ENCODE data around the gene CDH8.
A peak's percentile ranks its signal among the peaks of the same experiment; 100 is the strongest.

The CDH8 gene

GRCh38 chr16:61823326-61823725, 212.9 kb downstream of the CDH8 start:
- H3K9me3 ChIP-seq (ENCODE audit: control insufficient read depth, low read length): no peaks in the 10 kb centered on the region
- no peaks in the 10 kb centered on the region for H3K79me1 ChIP-seq (replicated peaks; ENCODE audit: low read length, poor library complexity, severe bottlenecking)
- H2AFZ ChIP-seq (ENCODE audit: low read depth, low read length): no peak overlapping the region
- H2BK15ac ChIP-seq (ENCODE audit: low read depth, poor library complexity, severe bottlenecking): no peak overlapping the region
- H3K18ac ChIP-seq (ENCODE audit: low read depth in 1 of 2, low read length in 2 of 2): no peak overlapping the region
- H3K27me3 ChIP-seq (ENCODE audit: control insufficient read depth in 1 of 2, insufficient read depth in 1 of 2, low read length in 2 of 2): no peaks in the 10 kb centered on the region
- no peak overlapping the region for H2AK5ac ChIP-seq (ENCODE audit: low read length, severe bottlenecking)
- no peak overlapping the region for H4K91ac ChIP-seq (ENCODE audit: low read length)
- no peak overlapping the region for H4K8ac ChIP-seq (ENCODE audit: low read length)
- H2BK120ac ChIP-seq (ENCODE audit: low read depth, low read length): no peak overlapping the region
- H3K4ac ChIP-seq (ENCODE audit: low read depth in 1 of 2, low read length in 2 of 2): no peak overlapping the region
- H2BK12ac ChIP-seq (ENCODE audit: low read length in 2 of 2): no peak overlapping the region
- WGBS: 92% methylated on average over 1 of the region's 1 CpG
- no peak overlapping the region for H3K4me3 ChIP-seq (ENCODE audit: insufficient read depth in 1 of 2, low read depth in 1 of 2, low read length in 2 of 2)
- H3K4me2 ChIP-seq (ENCODE audit: low read length, poor library complexity, severe bottlenecking): no peak overlapping the region
- H3K14ac ChIP-seq (ENCODE audit: low read length in 2 of 2): no peak overlapping the region
- no peak for DNase-seq
- H3K4me1 ChIP-seq (ENCODE audit: control insufficient read depth, insufficient read depth, low read depth, low read length): no peaks in the 10 kb centered on the region
- H2BK5ac ChIP-seq (ENCODE audit: low read depth, low read length, poor library complexity, severe bottlenecking): no peak overlapping the region
- no peak overlapping the region for H3K9ac ChIP-seq (ENCODE audit: low read length)
- no peak overlapping the region for H3K27ac ChIP-seq (ENCODE audit: low read length, poor library complexity, severe bottlenecking)
- no peak overlapping the region for H3K23ac ChIP-seq (ENCODE audit: low read length in 2 of 2)
- no peaks in the 10 kb centered on the region for H3K36me3 ChIP-seq (ENCODE audit: control insufficient read depth in 1 of 2, insufficient read depth in 2 of 2, low read depth in 1 of 2, low read length in 2 of 2)

- H3K27me3 ChIP-seq (ENCODE audit: control insufficient read depth in 1 of 2, insufficient read depth in 1 of 2, low read length in 2 of 2): no peaks in the 10 kb centered on the region
- H3K23ac ChIP-seq (ENCODE audit: low read length in 2 of 2): no peak overlapping the region
- no peak overlapping the region for H2BK12ac ChIP-seq (ENCODE audit: low read length in 2 of 2)
- H3K79me1 ChIP-seq (replicated peaks; ENCODE audit: low read length, poor library complexity, severe bottlenecking): no peaks in the 10 kb centered on the region
- no peak overlapping the region for H4K8ac ChIP-seq (ENCODE audit: low read length)
- no peak overlapping the region for H2BK15ac ChIP-seq (ENCODE audit: low read depth, poor library complexity, severe bottlenecking)
- H3K27ac ChIP-seq (ENCODE audit: low read length, poor library complexity, severe bottlenecking): no peak overlapping the region
- no peaks in the 10 kb centered on the region for H3K36me3 ChIP-seq (ENCODE audit: control insufficient read depth in 1 of 2, insufficient read depth in 2 of 2, low read depth in 1 of 2, low read length in 2 of 2)
- H3K18ac ChIP-seq (ENCODE audit: low read depth in 1 of 2, low read length in 2 of 2): no peak overlapping the region
- H2AFZ ChIP-seq (ENCODE audit: low read depth, low read length): no peak overlapping the region
- H2BK120ac ChIP-seq (ENCODE audit: low read depth, low read length): no peak overlapping the region
- H4K91ac ChIP-seq (ENCODE audit: low read length): no peak overlapping the region
- no peak overlapping the region for H2BK5ac ChIP-seq (ENCODE audit: low read depth, low read length, poor library complexity, severe bottlenecking)
- H3K4me3 ChIP-seq (ENCODE audit: insufficient read depth in 1 of 2, low read depth in 1 of 2, low read length in 2 of 2): no peak overlapping the region
- DNase-seq: no peak
- no peak overlapping the region for H3K4ac ChIP-seq (ENCODE audit: low read depth in 1 of 2, low read length in 2 of 2)
- H3K4me2 ChIP-seq (ENCODE audit: low read length, poor library complexity, severe bottlenecking): no peak overlapping the region
- no peaks in the 10 kb centered on the region for H3K9me3 ChIP-seq (ENCODE audit: control insufficient read depth, low read length)
- H3K4me1 ChIP-seq (ENCODE audit: control insufficient read depth, insufficient read depth, low read depth, low read length): no peaks in the 10 kb centered on the region
- H2AK5ac ChIP-seq (ENCODE audit: low read length, severe bottlenecking): no peak overlapping the region
- H3K14ac ChIP-seq (ENCODE audit: low read length in 2 of 2): no peak overlapping the region
- no peak overlapping the region for H3K9ac ChIP-seq (ENCODE audit: low read length)
- WGBS: 100% methylated on average over 2 of the region's 2 CpGs
These were observed 215.4 kb downstream of the CDH8 start for GRCh38 chr16:61820820-61821219.

- Histone ChIP-seq H3K14ac (ENCODE audit: low read length in 2 of 2) (no peak overlapping the region), H3K36me3 (ENCODE audit: control insufficient read depth in 1 of 2, insufficient read depth in 2 of 2, low read depth in 1 of 2, low read length in 2 of 2) (no peaks in the 10 kb centered on the region), H2AFZ (ENCODE audit: low read depth, low read length) (no peak overlapping the region), H3K79me1 (replicated peaks; ENCODE audit: low read length, poor library complexity, severe bottlenecking) (no peaks in the 10 kb centered on the region), H3K23ac (ENCODE audit: low read length in 2 of 2) (no peak overlapping the region), H3K4me2 (ENCODE audit: low read length, poor library complexity, severe bottlenecking) (no peak overlapping the region), H4K8ac (ENCODE audit: low read length) (no peak overlapping the region), H3K4me1 (ENCODE audit: control insufficient read depth, insufficient read depth, low read depth, low read length) (no peaks in the 10 kb centered on the region), H2BK15ac (ENCODE audit: low read depth, poor library complexity, severe bottlenecking) (no peak overlapping the region), H2BK5ac (ENCODE audit: low read depth, low read length, poor library complexity, severe bottlenecking) (no peak overlapping the region), H3K9ac (ENCODE audit: low read length) (no peak overlapping the region), H3K9me3 (ENCODE audit: control insufficient read depth, low read length) (no peaks in the 10 kb centered on the region), H2BK120ac (ENCODE audit: low read depth, low read length) (no peak overlapping the region), H3K27ac (ENCODE audit: low read length, poor library complexity, severe bottlenecking) (peak overlapping the region; percentile 46), H3K27me3 (ENCODE audit: control insufficient read depth in 1 of 2, insufficient read depth in 1 of 2, low read length in 2 of 2) (no peaks in the 10 kb centered on the region), H3K18ac (ENCODE audit: low read depth in 1 of 2, low read length in 2 of 2) (no peak overlapping the region), H4K91ac (ENCODE audit: low read length) (no peak overlapping the region), H2BK12ac (ENCODE audit: low read length in 2 of 2) (no peak overlapping the region), H3K4me3 (ENCODE audit: insufficient read depth in 1 of 2, low read depth in 1 of 2, low read length in 2 of 2) (no peak overlapping the region), H3K4ac (ENCODE audit: low read depth in 1 of 2, low read length in 2 of 2) (no peak overlapping the region), H2AK5ac (ENCODE audit: low read length, severe bottlenecking) (no peak overlapping the region)
- DNase-seq: peak; percentile 35
These were observed 215.8 kb downstream of the CDH8 start for GRCh38 chr16:61820398-61820797.

GRCh38 chr16:61818850-61819249, 217.4 kb downstream of the CDH8 start:
- Histone ChIP-seq H3K14ac (ENCODE audit: low read length in 2 of 2) (no peak overlapping the region), H3K4me1 (ENCODE audit: control insufficient read depth, insufficient read depth, low read depth, low read length) (no peaks in the 10 kb centered on the region), H2BK12ac (ENCODE audit: low read length in 2 of 2) (no peak overlapping the region), H2BK5ac (ENCODE audit: low read depth, low read length, poor library complexity, severe bottlenecking) (no peak overlapping the region), H4K91ac (ENCODE audit: low read length) (no peak overlapping the region), H3K9ac (ENCODE audit: low read length) (no peak overlapping the region), H2AFZ (ENCODE audit: low read depth, low read length) (no peak overlapping the region), H2BK15ac (ENCODE audit: low read depth, poor library complexity, severe bottlenecking) (no peak overlapping the region), H3K27ac (ENCODE audit: low read length, poor library complexity, severe bottlenecking) (no peak overlapping the region), H3K4me2 (ENCODE audit: low read length, poor library complexity, severe bottlenecking) (no peak overlapping the region), H4K8ac (ENCODE audit: low read length) (no peak overlapping the region), H2BK120ac (ENCODE audit: low read depth, low read length) (no peak overlapping the region), H3K9me3 (ENCODE audit: control insufficient read depth, low read length) (no peaks in the 10 kb centered on the region), H3K36me3 (ENCODE audit: control insufficient read depth in 1 of 2, insufficient read depth in 2 of 2, low read depth in 1 of 2, low read length in 2 of 2) (no peaks in the 10 kb centered on the region), H3K27me3 (ENCODE audit: control insufficient read depth in 1 of 2, insufficient read depth in 1 of 2, low read length in 2 of 2) (no peaks in the 10 kb centered on the region), H3K4me3 (ENCODE audit: insufficient read depth in 1 of 2, low read depth in 1 of 2, low read length in 2 of 2) (no peak overlapping the region), H2AK5ac (ENCODE audit: low read length, severe bottlenecking) (no peak overlapping the region), H3K4ac (ENCODE audit: low read depth in 1 of 2, low read length in 2 of 2) (no peak overlapping the region), H3K79me1 (replicated peaks; ENCODE audit: low read length, poor library complexity, severe bottlenecking) (no peaks in the 10 kb centered on the region), H3K23ac (ENCODE audit: low read length in 2 of 2) (no peak overlapping the region), H3K18ac (ENCODE audit: low read depth in 1 of 2, low read length in 2 of 2) (no peak overlapping the region)
- WGBS: 88% methylated on average over 1 of the region's 1 CpG
- no peak for DNase-seq

Data from mesenchymal stem cell (in vitro differentiated cells and primary cell).